Naive thymus-derived CD4-positive, alpha-beta T cell (primary cell): ENCODE measurements around the gene TCF7L2. TPM values are rescaled to one million over a fixed set of nuclear protein-coding genes. Genes with fewer than 3 reads are reported as not detected.

ENCODE experiments used
- ATAC-seq: fragments of 150-1000 bp; cut with Tn5 transposase; 2 replicates; pipeline ENCODE4 v1.10.0; 2021; ENCODE audit warnings: mild to moderate bottlenecking, moderate library complexity
- CTCF ChIA-PET: fragments of 350-600 bp; sonication (Branson Sonifier 250); formaldehyde crosslinking; loops from one replicate; lab custom pipeline; 2021; ENCODE audit warnings: antibody characterized with exemption; lab: Charles Lee
- POLR2A ChIA-PET: fragments of 350-600 bp; sonication (Branson Sonifier 250); formaldehyde crosslinking; loops from one replicate; lab custom pipeline; 2021; ENCODE audit warnings: antibody characterized with exemption, inconsistent platforms; lab: Charles Lee
- DNase-seq, 9 donors: peaks; one replicate each; pipeline versions ENCODE4 v3.0.0 to v3.0.0-alpha.2; 2020 to 2022; ENCODE audit warnings: mixed read lengths in 1 of 9
- H3K27ac ChIP-seq: one replicate; pipeline ENCODE4 v1.7.0; 2013; ENCODE audit warnings: mild to moderate bottlenecking, low read depth, low read length, moderate library complexity
- H3K27me3 ChIP-seq, 2 donors: one replicate each; pipeline ENCODE4 v1.7.0; 2013; ENCODE audit warnings: low read length in 2 of 2, mild to moderate bottlenecking in 2 of 2, moderate library complexity in 2 of 2; ENCODE audit not compliant: control insufficient read depth in 2 of 2, insufficient read depth in 2 of 2
- H3K36me3 ChIP-seq, 3 experiments: 1 replicate in 2 of 3; 2 replicates in 1 of 3; pipeline ENCODE4 v1.7.0; 2013; ENCODE audit warnings: low read length in 3 of 3, mild to moderate bottlenecking in 3 of 3, moderate library complexity in 1 of 3; ENCODE audit not compliant: insufficient read depth in 3 of 3, control insufficient read depth in 2 of 3
- H3K4me1 ChIP-seq, 2 donors: one replicate each; pipeline ENCODE4 v1.7.0; 2013; ENCODE audit warnings: low read length in 2 of 2, mild to moderate bottlenecking in 2 of 2, moderate library complexity in 1 of 2; ENCODE audit not compliant: control insufficient read depth in 2 of 2, insufficient read depth in 2 of 2
- H3K4me3 ChIP-seq: 2 replicates; pipeline ENCODE4 v1.7.0; 2013; ENCODE audit warnings: mild to moderate bottlenecking, low read length
- H3K9me3 ChIP-seq, 3 experiments: 1 replicate in 2 of 3; 2 replicates in 1 of 3; pipeline ENCODE4 v1.7.0; 2013; ENCODE audit warnings: low read length in 3 of 3; ENCODE audit not compliant: control insufficient read depth in 2 of 3
- H3K27ac Mint-ChIP-seq, 9 donors: one replicate each; pipeline ENCODE4 v1.8.0; 2020 to 2022; ENCODE audit warnings: mixed read lengths in 9 of 9, mild to moderate bottlenecking in 8 of 9, moderate library complexity in 5 of 9, inconsistent platforms in 2 of 9
- H3K27me3 Mint-ChIP-seq, 5 donors: one replicate each; pipeline ENCODE4 v1.8.0; 2021 to 2022; ENCODE audit warnings: mixed read lengths in 5 of 5, mild to moderate bottlenecking in 1 of 5
- H3K36me3 Mint-ChIP-seq, 5 donors: one replicate each; pipeline ENCODE4 v1.8.0; 2020 to 2022; ENCODE audit warnings: mixed read lengths in 5 of 5, mild to moderate bottlenecking in 3 of 5, inconsistent platforms in 1 of 5
- H3K4me1 Mint-ChIP-seq, 7 donors: one replicate each; pipeline ENCODE4 v1.8.0; 2020 to 2022; ENCODE audit warnings: mixed read lengths in 7 of 7, mild to moderate bottlenecking in 3 of 7, inconsistent platforms in 1 of 7
- H3K4me3 Mint-ChIP-seq, 10 donors: one replicate each; pipeline ENCODE4 v1.8.0; 2020 to 2022; ENCODE audit warnings: mild to moderate bottlenecking in 10 of 10, mixed read lengths in 10 of 10, moderate library complexity in 6 of 10, inconsistent platforms in 2 of 10
- H3K9me3 Mint-ChIP-seq, 11 donors: one replicate each; pipeline ENCODE4 v1.8.0; 2020 to 2022; ENCODE audit warnings: mixed read lengths in 11 of 11, mild to moderate bottlenecking in 4 of 11, inconsistent platforms in 1 of 11, moderate library complexity in 1 of 11
- intact Hi-C, 2 donors: fragments of 100-400 bp; cut with micrococcal nuclease; formaldehyde crosslinking; loops; one replicate each; pipeline ENCODE4 v1.15.1; 2023
- polyA plus RNA-seq, 2 donors: library from polyadenylated mRNA; unstranded; fragments of 300-500 nt; fragmentation: Illumina TruSeq; gene quantifications; one replicate each; pipeline ENCODE4 v1.2.3, GENCODE V29; 2021
- total RNA-seq, 6 experiments: library from RNA in 5 of 6; stranded (reverse) in 5 of 6; gene quantifications; 1 replicate in 5 of 6; 2 replicates in 1 of 6; pipeline ENCODE4 v1.2.3 and lab custom pipeline; 2021 to 2026

TCF7L2 gene
- total and polyA plus RNA-seq, 7 experiments from 2014 or later = 0.39 to 31.4 (median 3.1) TPM

GRCh38 chr10:112996462-112996861 is 46.4 kb downstream of the TCF7L2 start:
- intact Hi-C loops = no loop called here
- H3K27ac ChIP-seq = no peak overlapping the region
- CTCF ChIA-PET = no interaction called here
- Mint-ChIP-seq H3K27me3 (peaks cover 0 to 35% (median 4%) of the 10 kb centered on the region in 5 donors), H3K36me3 (no peaks in the 10 kb centered on the region), H3K4me1 (peaks cover 0 to 3% (median 0%) of the 10 kb centered on the region in 7 donors), H3K27ac (no peak overlapping the region), H3K9me3 (peaks cover 0 to 3% (median 0%) of the 10 kb centered on the region in 11 donors), H3K4me3 (no peak overlapping the region)
- H3K4me1 ChIP-seq = no peaks in the 10 kb centered on the region
- no peak for DNase-seq
- POLR2A ChIA-PET = no interaction called here
- H3K36me3 ChIP-seq = no peaks in the 10 kb centered on the region
- no peaks in the 10 kb centered on the region for H3K9me3 ChIP-seq
- no peak for ATAC-seq
- no peak overlapping the region for H3K4me3 ChIP-seq
- H3K27me3 ChIP-seq = no peaks in the 10 kb centered on the region

GRCh38 chr10:112999102-112999501 is 49.1 kb downstream of the TCF7L2 start:
- Mint-ChIP-seq H3K36me3 (no peaks in the 10 kb centered on the region), H3K27ac (no peak overlapping the region), H3K27me3 (peaks cover 0 to 50% (median 6%) of the 10 kb centered on the region in 5 donors), H3K4me1 (peaks cover 0 to 5% (median 0%) of the 10 kb centered on the region in 7 donors), H3K4me3 (no peak overlapping the region), H3K9me3 (peaks cover 0 to 3% (median 0%) of the 10 kb centered on the region in 11 donors)
- Histone ChIP-seq H3K4me3 (no peak overlapping the region), H3K27ac (no peak overlapping the region), H3K4me1 (no peaks in the 10 kb centered on the region), H3K36me3 (no peaks in the 10 kb centered on the region), H3K27me3 (no peaks in the 10 kb centered on the region), H3K9me3 (no peaks in the 10 kb centered on the region)
- intact Hi-C loops = no loop called here
- DNase-seq (no peak), ATAC-seq (no peak)
- POLR2A ChIA-PET = no interaction called here
- CTCF ChIA-PET = no interaction called here

GRCh38 chr10:113000442-113000841 is 50.4 kb downstream of the TCF7L2 start:
- no peaks in the 10 kb centered on the region for H3K9me3 ChIP-seq
- H3K4me3 ChIP-seq = no peak overlapping the region
- no peak for DNase-seq
- H3K9me3 Mint-ChIP-seq = peaks cover 0 to 3% (median 0%) of the 10 kb centered on the region in 11 donors
- ChIA-PET POLR2A (no interaction called here), CTCF (no interaction called here)
- H3K27ac ChIP-seq = no peak overlapping the region
- no peaks in the 10 kb centered on the region for H3K36me3 ChIP-seq
- peaks cover under 1 to 57% (median 9%) of the 10 kb centered on the region in 5 donors for H3K27me3 Mint-ChIP-seq
- H3K4me1 ChIP-seq = peaks cover 0 to 6% of the 10 kb centered on the region in 2 donors
- H3K27me3 ChIP-seq = no peaks in the 10 kb centered on the region
- no peak for ATAC-seq
- intact Hi-C loops = no loop called here
- no peak overlapping the region for H3K27ac Mint-ChIP-seq
- no peak overlapping the region for H3K4me3 Mint-ChIP-seq
- peaks cover 0 to 5% (median 0%) of the 10 kb centered on the region in 7 donors for H3K4me1 Mint-ChIP-seq
- H3K36me3 Mint-ChIP-seq = no peaks in the 10 kb centered on the region

GRCh38 chr10:113000876-113001598 is 51.0 kb downstream of the TCF7L2 start:
- Histone ChIP-seq H3K36me3 (no peaks in the 10 kb centered on the region), H3K27me3 (peaks cover 0 to 1% of the 10 kb centered on the region in 2 donors), H3K4me1 (peaks cover 2 to 12% of the 10 kb centered on the region in 2 donors), H3K27ac (no peak overlapping the region), H3K4me3 (no peak overlapping the region), H3K9me3 (no peaks in the 10 kb centered on the region)
- DNase-seq (no peak), ATAC-seq (no peak)
- Mint-ChIP-seq H3K36me3 (no peaks in the 10 kb centered on the region), H3K27ac (no peak overlapping the region), H3K9me3 (peaks cover 0 to 3% (median 0%) of the 10 kb centered on the region in 11 donors), H3K4me1 (peaks cover 0 to 8% (median 0%) of the 10 kb centered on the region in 7 donors), H3K27me3 (peaks cover 7 to 62% (median 14%) of the 10 kb centered on the region in 5 donors), H3K4me3 (no peak overlapping the region)
- CTCF ChIA-PET = no interaction called here
- intact Hi-C loops = no loop called here
- POLR2A ChIA-PET = no interaction called here

- CTCF ChIA-PET = no interaction called here
- no peak for DNase-seq
Measured at GRCh38 chr10:113001599-113002448, 51.8 kb downstream of the TCF7L2 start.

GRCh38 chr10:113002449-113002777 is 52.4 kb downstream of the TCF7L2 start:
- no peaks in the 10 kb centered on the region for H3K36me3 ChIP-seq
- H3K27me3 Mint-ChIP-seq = peaks cover 20 to 67% (median 21%) of the 10 kb centered on the region in 5 donors
- peaks cover 15 to 26% of the 10 kb centered on the region in 2 donors for H3K4me1 ChIP-seq
- POLR2A ChIA-PET = no interaction called here
- CTCF ChIA-PET = no interaction called here
- ATAC-seq (no peak), DNase-seq (no peak)
- no peaks in the 10 kb centered on the region for H3K9me3 ChIP-seq
- H3K4me1 Mint-ChIP-seq = peaks cover 7 to 19% (median 14%) of the 10 kb centered on the region in 7 donors
- intact Hi-C loops = no loop called here
- H3K4me3 ChIP-seq = no peak overlapping the region
- no peaks in the 10 kb centered on the region for H3K9me3 Mint-ChIP-seq
- peaks cover 0 to 6% of the 10 kb centered on the region in 2 donors for H3K27me3 ChIP-seq
- no peak overlapping the region for H3K27ac Mint-ChIP-seq
- no peak overlapping the region for H3K4me3 Mint-ChIP-seq
- H3K36me3 Mint-ChIP-seq = no peaks in the 10 kb centered on the region
- H3K27ac ChIP-seq = no peak overlapping the region

More at GRCh38 chr10:113001599-113002448, 51.8 kb downstream of the TCF7L2 start:
- no peak overlapping the region for H3K4me3 ChIP-seq
- H3K27me3 Mint-ChIP-seq = peaks cover 15 to 66% (median 18%) of the 10 kb centered on the region in 5 donors
- intact Hi-C loops = no loop called here
- peaks cover 1 to 13% (median 8%) of the 10 kb centered on the region in 7 donors for H3K4me1 Mint-ChIP-seq
- H3K36me3 ChIP-seq = no peaks in the 10 kb centered on the region
- no peaks in the 10 kb centered on the region for H3K36me3 Mint-ChIP-seq
- peaks cover 0 to 6% of the 10 kb centered on the region in 2 donors for H3K27me3 ChIP-seq
- no peak overlapping the region for H3K27ac Mint-ChIP-seq
- no peaks in the 10 kb centered on the region for H3K9me3 Mint-ChIP-seq
- H3K4me3 Mint-ChIP-seq = no peak overlapping the region
- H3K4me1 ChIP-seq = peaks cover 10 to 20% of the 10 kb centered on the region in 2 donors
- H3K9me3 ChIP-seq = no peaks in the 10 kb centered on the region
- POLR2A ChIA-PET = no interaction called here
- ATAC-seq = no peak
- no peak overlapping the region for H3K27ac ChIP-seq
